ENCODE measurements around the gene SRCIN1. TPM values are rescaled to one million over a fixed set of nuclear protein-coding genes. Genes with fewer than 3 reads are reported as not detected.

The SRCIN1 gene
- total RNA-seq, 1 experiment from 2014 or later: 6.9 TPM

DNA sequence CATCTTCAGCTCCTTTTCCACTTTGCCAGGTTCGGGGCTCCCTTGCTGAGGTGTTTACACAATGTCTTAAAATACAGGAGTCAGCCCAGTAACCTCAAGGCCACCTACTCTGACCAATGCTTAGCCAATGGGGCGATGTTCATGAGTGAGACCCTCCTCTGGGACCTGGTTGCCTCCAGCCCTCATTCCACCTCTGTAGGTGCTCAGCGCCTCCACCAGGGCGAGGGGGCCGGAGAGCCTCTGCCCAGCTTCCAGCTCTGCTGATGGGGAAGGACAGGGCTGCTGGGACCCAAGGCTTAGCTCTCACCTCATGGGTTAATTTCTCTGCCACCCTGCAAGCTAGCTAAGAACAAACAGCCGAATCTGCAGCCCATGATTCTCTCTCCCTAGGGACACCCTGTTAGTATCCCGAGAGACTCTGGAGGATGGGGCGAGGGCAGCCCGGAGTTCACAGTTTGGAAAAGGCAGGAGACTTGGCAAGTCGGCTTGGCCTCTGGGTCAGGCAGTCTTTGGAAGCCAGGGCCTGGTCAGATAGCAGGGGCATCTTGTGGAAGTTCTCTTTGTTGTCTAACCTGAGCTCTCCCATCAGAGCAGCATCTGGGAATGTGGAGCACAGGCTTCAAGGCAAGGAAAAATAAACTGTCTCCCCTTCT, 16.2 kb downstream of the SRCIN1 start:
- no peak overlapping the region for H2BK15ac ChIP-seq (ENCODE audit: low read depth, low read length)
- Mint-ChIP-seq H3K27me3 (ENCODE audit: low read depth) (peaks cover 33% of the 10 kb centered on the region), H3K4me1 (peaks cover 52 to 70% of the 10 kb centered on the region in 2 experiments), H3K9me3 (no peaks in the 10 kb centered on the region), H3K27ac (no peak overlapping the region), H3K4me3 (no peak overlapping the region), H3K36me3 (ENCODE audit: insufficient read depth in 1 of 3, low read depth in 3 of 3) (no peaks in the 10 kb centered on the region)
- no peak overlapping the region for H3K9ac ChIP-seq (ENCODE audit: extremely low read depth, insufficient read length, low read length)
- no peak overlapping the region for H3K18ac ChIP-seq (ENCODE audit: insufficient read length, low read depth, low read length)
- no peak overlapping the region for H3K56ac ChIP-seq (ENCODE audit: insufficient read length, low read depth, low read length)
- H2AK5ac ChIP-seq (ENCODE audit: insufficient read length, low read length): no peak overlapping the region
- H3K79me1 ChIP-seq (ENCODE audit: insufficient read depth, low read depth, low read length, poor library complexity, severe bottlenecking): no peaks in the 10 kb centered on the region
- H2BK12ac ChIP-seq (ENCODE audit: insufficient read length, low read depth, low read length): no peak overlapping the region
- no peak for DNase-seq
- TF ChIP-seq, protein P1, sequence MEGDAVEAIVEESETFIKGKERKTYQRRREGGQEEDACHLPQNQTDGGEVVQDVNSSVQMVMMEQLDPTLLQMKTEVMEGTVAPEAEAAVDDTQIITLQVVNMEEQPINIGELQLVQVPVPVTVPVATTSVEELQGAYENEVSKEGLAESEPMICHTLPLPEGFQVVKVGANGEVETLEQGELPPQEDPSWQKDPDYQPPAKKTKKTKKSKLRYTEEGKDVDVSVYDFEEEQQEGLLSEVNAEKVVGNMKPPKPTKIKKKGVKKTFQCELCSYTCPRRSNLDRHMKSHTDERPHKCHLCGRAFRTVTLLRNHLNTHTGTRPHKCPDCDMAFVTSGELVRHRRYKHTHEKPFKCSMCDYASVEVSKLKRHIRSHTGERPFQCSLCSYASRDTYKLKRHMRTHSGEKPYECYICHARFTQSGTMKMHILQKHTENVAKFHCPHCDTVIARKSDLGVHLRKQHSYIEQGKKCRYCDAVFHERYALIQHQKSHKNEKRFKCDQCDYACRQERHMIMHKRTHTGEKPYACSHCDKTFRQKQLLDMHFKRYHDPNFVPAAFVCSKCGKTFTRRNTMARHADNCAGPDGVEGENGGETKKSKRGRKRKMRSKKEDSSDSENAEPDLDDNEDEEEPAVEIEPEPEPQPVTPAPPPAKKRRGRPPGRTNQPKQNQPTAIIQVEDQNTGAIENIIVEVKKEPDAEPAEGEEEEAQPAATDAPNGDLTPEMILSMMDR (conservative IDR thresholded peaks at IDR 0.05): peak; percentile 18; the same call in 1 of the 3 replicates
- H3K4me1 ChIP-seq (ENCODE audit: insufficient read depth, low read length): no peaks in the 10 kb centered on the region
- no peak overlapping the region for H3K27ac ChIP-seq (ENCODE audit: insufficient read length, low read depth, low read length)
- H2BK20ac ChIP-seq (ENCODE audit: low read depth, low read length, poor library complexity, severe bottlenecking): no peak overlapping the region
- H3K23ac ChIP-seq (ENCODE audit: insufficient read length, low read depth, low read length): no peak overlapping the region
- no peak overlapping the region for H4K8ac ChIP-seq (replicated peaks; ENCODE audit: insufficient read length, low read depth, low read length)
- no CpG with 5 or more reads among the region's 10 CpGs for WGBS (ENCODE audit: extremely low coverage, insufficient read length, low lambda C conversion rate)
- no peak overlapping the region for H3T11ph ChIP-seq (ENCODE audit: low read length)
- no peak overlapping the region for H3K14ac ChIP-seq (ENCODE audit: insufficient read depth, low read length)
- no peak overlapping the region for H4K91ac ChIP-seq (ENCODE audit: insufficient read length, low read depth, low read length)
- no peak overlapping the region for H2AFZ ChIP-seq (ENCODE audit: low read length)
- no peaks in the 10 kb centered on the region for H3K79me2 ChIP-seq (ENCODE audit: insufficient read depth, low read length)
- H3K4me2 ChIP-seq (ENCODE audit: insufficient read depth, insufficient read length, low read length): no peak overlapping the region
- no peak overlapping the region for H2BK120ac ChIP-seq (ENCODE audit: low read depth, low read length, poor library complexity, severe bottlenecking)
- H3K4ac ChIP-seq (ENCODE audit: low read depth, low read length): no peak overlapping the region
- H4K5ac ChIP-seq (ENCODE audit: insufficient read length, low read depth, low read length): no peak overlapping the region
- no peaks in the 10 kb centered on the region for H3K23me2 ChIP-seq (ENCODE audit: insufficient read length, low read depth, low read length, poor library complexity, severe bottlenecking)
- no peaks in the 10 kb centered on the region; the same call in 1 of the 2 replicates for H3K27me3 ChIP-seq (ENCODE audit: insufficient read depth, low read length)
- no peaks in the 10 kb centered on the region for H3K9me3 ChIP-seq (ENCODE audit: control insufficient read depth, low read depth, low read length)
- peaks cover 2% of the 10 kb centered on the region for H4K20me1 ChIP-seq (ENCODE audit: control insufficient read depth, insufficient read depth, insufficient read length)
- H2BK5ac ChIP-seq (ENCODE audit: insufficient read length, low read length): no peak overlapping the region

All from H9 (cell line).